Dermis blood vessel endothelial cell (primary cell): ENCODE measurements around the gene CNTN5. TPM values are rescaled to one million over a fixed set of nuclear protein-coding genes. Genes with fewer than 3 reads are reported as not detected.
A peak's percentile ranks its signal among the peaks of the same experiment; 100 is the strongest.
"Not testable (repeated sequence)": the region's sequence is repeated elsewhere in the genome, so short reads cannot be mapped to it uniquely, and the experiment has no call there.

Experiments
- DNase-seq: peaks from one replicate; pipeline ENCODE4 v3.0.0; 2010
- total RNA-seq: library from RNA; depleted of rRNA; stranded (reverse); fragments of >200 nt; gene quantifications from 2 replicates; pipeline ENCODE4 v1.2.3, GENCODE V29; 2014

Gene CNTN5
- not detected in 2 replicates for total RNA-seq

DNA sequence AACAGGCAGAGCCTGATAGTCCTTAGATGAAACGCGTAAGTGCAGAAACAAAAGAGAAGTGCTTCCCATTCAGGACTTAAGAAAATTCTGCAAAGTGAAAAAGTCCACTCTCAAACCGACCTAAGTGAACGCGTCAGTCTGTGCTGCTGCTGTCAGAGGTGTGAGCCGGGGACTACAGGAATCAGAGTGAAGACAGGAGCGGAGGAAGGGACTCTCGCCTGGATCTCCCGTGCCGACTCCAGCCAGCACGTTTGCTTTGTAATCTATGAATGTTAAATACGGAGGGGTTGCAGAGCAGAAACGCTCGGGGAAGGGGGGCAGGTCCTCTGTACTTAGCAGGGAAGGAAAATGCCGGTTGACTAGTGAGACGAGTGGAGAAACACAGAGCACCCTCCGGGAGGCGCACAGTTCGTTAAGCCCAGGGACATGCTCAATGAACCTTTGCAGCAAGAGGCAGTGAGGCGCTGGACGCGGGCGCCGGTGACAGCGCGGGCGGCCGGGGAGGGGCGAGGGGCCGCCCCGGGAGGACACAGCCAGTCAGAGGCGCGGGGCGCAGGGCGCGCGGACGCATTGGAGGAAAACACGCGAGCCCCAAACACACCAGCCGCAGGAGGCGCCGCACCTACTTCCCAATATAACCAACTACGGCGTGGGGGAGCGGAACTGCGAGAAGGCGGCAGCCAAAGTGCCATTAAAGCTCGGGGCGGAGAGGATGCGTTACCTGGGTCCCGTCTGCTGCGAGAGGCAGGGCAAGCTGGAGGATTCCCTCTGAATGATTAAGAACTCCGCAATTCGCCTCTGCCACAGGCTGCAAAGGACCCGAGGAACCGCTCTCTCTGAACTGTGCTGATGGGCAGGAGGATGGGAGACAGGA lies at the start of gene CNTN5:
Gene CNTN5, plus strand, starts transcription at position 598 of the 874 bp plus-strand sequence.
- DNase-seq = peak; percentile 16

DNA sequence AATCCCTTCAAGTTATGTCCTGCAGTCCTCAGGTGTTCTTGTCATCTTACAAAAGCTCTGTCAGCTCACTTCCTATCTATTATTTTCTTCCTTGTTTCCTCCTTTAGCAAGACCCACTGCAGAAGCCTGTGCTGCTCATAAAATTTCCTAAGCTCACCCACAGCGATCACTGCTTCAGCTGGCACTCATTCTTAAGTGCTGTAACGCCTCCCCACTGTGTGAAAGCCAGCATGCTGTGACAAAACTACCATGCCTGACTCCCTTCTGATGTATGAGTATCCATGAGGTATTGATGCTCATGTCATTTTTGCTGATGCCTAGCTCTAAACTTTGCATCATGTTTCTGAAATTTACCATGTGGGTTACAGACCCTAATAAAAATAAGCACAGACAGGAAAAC lies 41.5 kb upstream of the CNTN5 start:
- no peak for DNase-seq

GRCh38 chr11:99015634-99016454 lies 4.9 kb upstream of the CNTN5 start:
- DNase-seq = peak; percentile 60

DNA sequence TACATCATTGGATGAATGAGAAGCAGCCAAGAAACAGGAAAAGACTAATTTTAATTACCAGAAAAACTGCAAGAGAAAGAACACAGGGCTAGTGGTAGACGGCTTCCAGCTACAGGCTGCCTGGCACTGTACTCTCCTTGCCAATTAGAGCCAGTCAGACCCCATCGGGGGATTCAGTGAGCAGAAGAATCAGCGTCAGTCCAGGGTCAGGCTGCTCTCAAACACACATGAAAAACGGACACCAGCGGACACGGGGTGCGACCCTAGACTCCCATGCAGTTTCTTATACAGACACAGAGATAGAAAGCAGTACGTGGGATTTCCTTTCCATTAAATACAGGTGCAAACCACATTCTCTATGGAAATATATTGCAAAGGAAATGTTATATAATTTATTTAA lies 1.1 kb upstream of the CNTN5 start:
- DNase-seq = no peak

- no peak for DNase-seq
Observed at GRCh38 chr11:99037057-99037456, 16.3 kb downstream of the CNTN5 start.

DNA sequence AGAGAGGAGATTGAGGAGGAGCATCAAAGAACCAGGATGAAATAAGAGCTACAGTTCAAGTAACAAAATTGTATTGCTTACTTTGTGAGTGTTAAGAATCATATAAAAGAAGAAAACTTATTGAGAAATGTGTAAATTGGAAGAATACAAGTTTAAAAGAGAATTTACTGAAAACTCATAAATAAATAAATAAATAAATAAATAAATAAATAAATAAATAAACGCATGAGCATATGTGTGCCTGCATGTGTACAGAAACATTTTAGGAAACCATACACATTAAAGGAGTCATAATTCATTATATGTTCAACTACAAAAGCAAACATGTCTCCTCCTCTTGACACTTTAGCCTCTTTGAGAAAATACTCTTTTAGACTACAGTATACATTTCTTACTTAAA lies 42.6 kb downstream of the CNTN5 start:
- DNase-seq = no peak

- DNase-seq = no peak
Observed at GRCh38 chr11:99065121-99065520, 44.4 kb downstream of the CNTN5 start.

- no peak for DNase-seq
Observed at GRCh38 chr11:99066618-99067317, 46.0 kb downstream of the CNTN5 start.

GRCh38 chr11:99068832-99069231 lies 48.1 kb downstream of the CNTN5 start:
- DNase-seq = no peak

DNA sequence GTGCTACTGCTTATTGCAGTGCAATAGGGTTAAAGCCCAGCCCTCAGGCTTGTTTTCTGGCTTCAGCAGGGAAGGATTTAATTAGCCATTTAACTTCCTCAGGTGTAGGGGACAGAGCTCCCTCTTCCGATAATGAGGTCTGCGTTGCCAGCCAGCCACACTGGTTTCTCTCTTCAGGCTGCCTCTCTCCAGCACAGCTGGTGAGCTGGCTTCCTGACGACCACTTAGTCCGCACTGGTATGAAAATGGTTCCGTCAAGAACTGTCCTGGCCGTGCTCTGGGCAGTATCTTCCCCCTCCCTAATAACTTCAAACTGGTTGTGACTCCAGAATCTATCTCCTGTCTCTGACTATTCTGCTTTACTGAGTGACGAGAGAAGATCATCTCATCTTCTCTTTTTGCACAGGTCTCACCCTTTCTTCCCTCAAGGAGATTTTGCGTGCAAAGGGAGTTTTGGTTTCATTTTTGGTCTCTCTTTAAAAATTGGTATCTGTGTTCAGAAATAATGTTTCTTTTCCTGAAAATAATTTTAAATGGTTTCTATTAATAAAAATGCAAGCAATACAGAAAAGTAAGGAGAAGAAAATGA lies 49.2 kb downstream of the CNTN5 start:
- no peak for DNase-seq

GRCh38 chr11:99079576-99079975 lies 58.8 kb downstream of the CNTN5 start:
- DNase-seq = no peak

- no peak for DNase-seq
Observed at GRCh38 chr11:99080154-99080553, 59.4 kb downstream of the CNTN5 start.

- DNase-seq = no peak
Observed at GRCh38 chr11:99098258-99098657, 77.5 kb downstream of the CNTN5 start.

DNA sequence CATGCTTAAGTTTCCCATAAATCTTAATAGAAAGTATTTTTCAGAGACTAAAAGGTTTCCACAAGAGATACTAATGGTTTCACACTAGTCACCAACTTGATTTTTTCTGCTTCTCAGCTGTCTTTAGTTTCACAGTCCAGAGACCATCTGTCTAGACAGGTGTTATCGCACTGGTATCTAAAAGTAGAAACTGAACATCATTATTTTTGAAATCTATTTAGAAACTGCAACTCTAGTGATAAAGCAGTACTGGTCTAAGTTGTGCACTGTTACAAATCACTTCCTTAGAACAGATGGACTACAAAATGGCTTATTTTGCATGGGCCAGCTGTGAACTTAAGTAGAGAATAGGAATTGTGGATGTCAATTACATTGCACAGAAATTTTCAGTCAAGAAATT lies 78.0 kb downstream of the CNTN5 start:
- DNase-seq = no peak

- no peak for DNase-seq
Observed at GRCh38 chr11:99117603-99118002, 96.9 kb downstream of the CNTN5 start.

GRCh38 chr11:99133862-99134261 lies 113.1 kb downstream of the CNTN5 start:
- not testable (repeated sequence) for DNase-seq

DNA sequence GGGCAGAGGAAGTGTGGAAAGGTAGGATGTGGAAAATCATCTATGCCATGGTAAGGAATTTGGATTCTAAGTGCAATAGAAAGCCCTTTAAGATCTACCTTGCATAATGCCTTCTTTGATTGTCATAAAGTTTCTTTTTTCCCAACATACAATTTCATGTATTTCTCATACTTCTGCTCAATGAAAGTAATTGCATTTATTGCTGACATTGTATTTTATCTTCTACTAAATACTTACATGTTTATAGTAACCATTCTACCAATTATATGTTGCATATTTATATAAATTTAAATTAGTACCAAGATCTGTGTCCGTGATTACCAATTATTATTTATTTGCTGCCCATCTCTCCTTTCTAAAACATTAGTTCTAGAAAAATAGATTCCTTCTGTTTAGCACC lies 114.8 kb downstream of the CNTN5 start:
- no peak for DNase-seq

GRCh38 chr11:99142237-99142636 lies 121.5 kb downstream of the CNTN5 start:
- DNase-seq = no peak

DNA sequence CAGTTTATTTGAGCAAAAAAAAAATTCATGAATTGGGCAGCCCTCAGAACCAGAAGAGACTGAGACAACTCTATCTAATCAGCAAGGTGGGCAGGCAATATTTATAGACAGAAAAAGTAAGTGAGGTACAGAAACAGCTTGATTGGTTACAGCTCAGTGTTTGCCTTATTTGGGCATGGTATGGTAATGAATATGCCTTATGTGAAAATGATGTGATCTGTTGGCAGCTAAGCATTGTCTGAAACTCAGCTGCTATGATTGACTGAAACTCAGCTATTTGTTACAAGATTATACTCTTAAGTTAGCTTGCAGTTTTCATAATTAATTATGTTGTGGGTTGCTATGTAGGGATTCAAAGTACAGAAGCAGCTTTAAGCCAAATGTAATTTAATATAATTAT lies 127.6 kb downstream of the CNTN5 start:
- no peak for DNase-seq

- no peak for DNase-seq
Observed at GRCh38 chr11:99154277-99154676, 133.5 kb downstream of the CNTN5 start.

GRCh38 chr11:99160447-99160846 lies 139.7 kb downstream of the CNTN5 start:
- no peak for DNase-seq

DNA sequence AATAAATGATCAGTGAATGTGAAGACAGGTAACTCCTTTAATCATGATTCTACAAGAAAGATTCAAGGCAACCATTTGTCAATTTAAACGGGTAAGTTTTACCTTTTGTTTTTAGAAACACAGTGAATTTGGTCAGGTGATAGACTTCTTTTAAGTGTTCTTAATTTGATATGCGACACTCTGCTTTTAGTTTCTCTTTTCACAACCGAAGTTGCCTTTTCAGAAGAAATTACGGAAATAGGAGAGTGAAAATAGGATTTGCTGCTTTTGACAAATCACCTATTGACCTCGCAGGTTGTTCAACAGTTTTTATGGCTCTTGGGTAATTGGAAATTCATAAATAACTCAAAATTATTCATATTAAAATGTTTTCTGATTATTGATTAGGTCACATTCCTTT lies 142.1 kb downstream of the CNTN5 start:
- DNase-seq = no peak

DNA sequence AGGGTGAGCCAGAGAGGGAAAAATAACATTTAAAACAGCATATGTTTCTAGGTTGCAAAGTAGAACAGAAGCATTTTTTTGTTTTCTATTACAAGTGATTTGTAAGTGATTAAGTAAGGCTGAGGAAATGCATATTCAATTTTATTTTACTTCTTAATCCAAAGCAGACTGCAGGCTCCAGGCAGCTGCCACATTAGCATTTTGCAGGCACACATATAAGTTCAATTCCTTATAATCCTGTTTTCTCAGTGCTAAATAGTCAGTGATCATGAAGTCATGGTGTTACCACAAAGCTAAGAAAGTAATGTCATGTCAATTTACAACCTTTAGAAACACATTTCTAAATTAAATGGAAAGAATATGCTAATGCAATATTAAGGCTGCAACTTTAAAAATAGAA lies 149.8 kb downstream of the CNTN5 start:
- no peak for DNase-seq
